K562 (cell line): ENCODE data around the gene SLC13A3. TPM values are rescaled to one million over a fixed set of nuclear protein-coding genes. Genes with fewer than 3 reads are reported as not detected.

Experiments
- CCNT2 ChIP-seq: IDR thresholded peaks from 2 replicates; pipeline ENCODE4 v1.6.1; 2011; ENCODE audit warnings: borderline replicate concordance, low read depth, mild to moderate bottlenecking, moderate library complexity, mixed read lengths, low read length; ENCODE audit not compliant: insufficient read length; ENCODE audit errors: extremely low read depth
- CUX1 ChIP-seq: fragments of 200-800 bp; sonication (Bioruptor generic); IDR thresholded peaks from 2 replicates; pipeline ENCODE4 v1.6.1; 2016; ENCODE audit warnings: missing genetic modification characterization, missing compliant biosample characterization
- EGR1 ChIP-seq: fragments of 450-650 bp; conservative IDR thresholded peaks from 2 replicates; pipeline ENCODE4 v1.6.1; 2017; ENCODE audit warnings: mild to moderate bottlenecking
- EHMT2 ChIP-seq: fragments of 450-650 bp; IDR thresholded peaks from 2 replicates; pipeline ENCODE4 v1.6.1; 2018; ENCODE audit warnings: antibody characterized with exemption
- ESRRB ChIP-seq: fragments of 250-450 bp; sonication (Bioruptor Pico); IDR thresholded peaks from 2 replicates; pipeline ENCODE4 v1.5.0; 2020; ENCODE audit warnings: mild to moderate bottlenecking, moderate library complexity, borderline replicate concordance
- FOS ChIP-seq: IDR thresholded peaks from 3 replicates; pipeline ENCODE4 v1.6.1; 2011; ENCODE audit not compliant: insufficient read length; ENCODE audit errors: extremely low read depth
- HDAC8 ChIP-seq: fragments of 450-650 bp; IDR thresholded peaks from 2 replicates; pipeline ENCODE4 v1.6.1; 2016; ENCODE audit warnings: mild to moderate bottlenecking, missing genetic modification characterization, moderate library complexity, missing compliant biosample characterization
- HIVEP1 ChIP-seq: fragments of 250-450 bp; sonication (Bioruptor Pico); IDR thresholded peaks from 2 replicates; pipeline ENCODE4 v1.4.0; 2020; ENCODE audit warnings: mild to moderate bottlenecking
- LCOR ChIP-seq: sonication (generic); formaldehyde crosslinking; IDR thresholded peaks from 2 replicates; pipeline ENCODE4 v1.8.0; 2022; ENCODE audit warnings: mild to moderate bottlenecking, missing genetic modification reagents
- MBD2 ChIP-seq: sonication (generic); IDR thresholded peaks from 2 replicates; pipeline ENCODE4 v1.6.1; 2016; ENCODE audit warnings: low read depth, borderline replicate concordance
- MTA1 ChIP-seq: fragments of 450-650 bp; IDR thresholded peaks from 2 replicates; pipeline ENCODE4 v1.6.1; 2017; ENCODE audit warnings: borderline replicate concordance
- NRF1 ChIP-seq, 2 experiments: fragments of 450-650 bp; IDR thresholded peaks in 1 of 2; conservative IDR thresholded peaks in 1 of 2; 2 replicates each; pipeline ENCODE4 v1.6.1; 2014; ENCODE audit warnings: mild to moderate bottlenecking in 2 of 2
- PTRF ChIP-seq: fragments of 450-650 bp; IDR thresholded peaks from 2 replicates; pipeline ENCODE4 v1.6.1; 2016; ENCODE audit warnings: mild to moderate bottlenecking, missing genetic modification characterization, missing compliant biosample characterization
- RCOR1 ChIP-seq, 2 experiments: IDR thresholded peaks; 2 replicates each; pipeline ENCODE4 v1.6.1; 2012; ENCODE audit warnings: low read depth in 2 of 2, low read length in 2 of 2, borderline replicate concordance in 1 of 2, improper control_type of control experiment in 1 of 2
- TBP ChIP-seq: optimal IDR thresholded peaks from 2 replicates; pipeline ENCODE3; 2011; ENCODE audit warnings: low read depth, low read length, improper control_type of control experiment
- ZC3H8 ChIP-seq: fragments of 450-650 bp; IDR thresholded peaks from 2 replicates; pipeline ENCODE4 v1.6.1; 2017
- ZNF165 ChIP-seq: fragments of 250-450 bp; sonication (Bioruptor Pico); IDR thresholded peaks from 2 replicates; pipeline ENCODE4 v1.4.0; 2020; ENCODE audit warnings: borderline replicate concordance
- ZNF280A ChIP-seq: fragments of 450-650 bp; IDR thresholded peaks from 2 replicates; pipeline ENCODE4 v1.6.1; 2018; ENCODE audit warnings: mild to moderate bottlenecking, low read depth; ENCODE audit not compliant: partially characterized antibody
- ZNF449 ChIP-seq: fragments of 250-450 bp; sonication (Bioruptor Pico); IDR thresholded peaks from 2 replicates; pipeline ENCODE4 v1.8.0; 2022; ENCODE audit warnings: moderate library complexity, mild to moderate bottlenecking, inconsistent platforms
- ZNF696 ChIP-seq: fragments of 250-450 bp; sonication (Bioruptor Pico); conservative IDR thresholded peaks from 2 replicates; pipeline ENCODE4 v1.4.0; 2020; ENCODE audit warnings: mild to moderate bottlenecking, moderate library complexity
- ZNF76 ChIP-seq: fragments of 250-450 bp; sonication (Bioruptor Pico); IDR thresholded peaks from 2 replicates; pipeline ENCODE4 v1.4.0; 2020; ENCODE audit warnings: mild to moderate bottlenecking, moderate library complexity, borderline replicate concordance
- polyA plus RNA-seq, 8 experiments: library from polyadenylated mRNA; depleted of rRNA in 4 of 8; stranded (reverse) in 5 of 8; unstranded in 3 of 8; fragments of >200 nt; fragmentation: Nextera tagmentation in 2 of 8; fragmentation: Illumina TruSeq in 1 of 8; extraction: Ambion mirVana in 2 of 8; extraction: Trizol in 1 of 8; gene quantifications; 2 replicates each; pipeline versions ENCODE4 v1.2.1 to v1.2.3, GENCODE V29; 2011 to 2014; ENCODE audit warnings: inconsistent platforms in 1 of 8, missing spikeins in 1 of 8
- total RNA-seq, 7 experiments: library from RNA; depleted of rRNA in 6 of 7; stranded (reverse); fragments of >200 nt in 6 of 7; fragmentation: Illumina TruSeq in 2 of 7; extraction: Trizol in 2 of 7; gene quantifications; 2 replicates each; pipeline versions ENCODE4 v1.2.1 to v1.2.3, GENCODE V29; 2011 to 2021; ENCODE audit warnings: low replicate concordance in 1 of 7

Gene SLC13A3
- total and polyA plus RNA-seq, 9 of the 15 experiments (the other 6 are each of a cell fraction or from before 2014, with no cell fraction given): 5.5 to 16.4 (median 8.5) TPM

GRCh38 chr20:46689082-46689753 is 38.0 kb upstream of the SLC13A3 start, which contains the start of gene TP53RK (continued):
- no peak for TF ChIP-seq ZNF280A
- no peak for TF ChIP-seq HDAC8 (tag)
- TF ChIP-seq TBP: peak; percentile 86
- no peak for TF ChIP-seq PTRF (tag)
- TF ChIP-seq CCNT2: peak; percentile 69
- no peak for TF ChIP-seq ZNF76 (CRISPR knock-in tag)
- TF ChIP-seq EGR1: peak; percentile 85
- no peak for TF ChIP-seq ESRRB (CRISPR knock-in tag)
- no peak for TF ChIP-seq EHMT2
- TF ChIP-seq ZNF165: no peak
- TF ChIP-seq ZNF696 (CRISPR knock-in tag): no peak
- no peak; a peak in 1 of 4 replicates for TF ChIP-seq RCOR1 (IDR thresholded peaks at IDR 0.05; ENCODE audit: borderline replicate concordance in 1 of 2, low read depth in 2 of 2, low read length in 2 of 2)
- TF ChIP-seq MTA1: no peak
- TF ChIP-seq ZNF449 (CRISPR knock-in tag): no peak
- TF ChIP-seq ZC3H8: no peak
- no peak for TF ChIP-seq MBD2
- peak; percentile 71 to 77 for TF ChIP-seq NRF1 (conservative IDR thresholded peaks at IDR 0.05 in 1 of 2, IDR thresholded peaks at IDR 0.05 in 1 of 2)
- no peak; the same call in 1 of the 2 replicates for TF ChIP-seq LCOR
- no peak for TF ChIP-seq FOS
- TF ChIP-seq CUX1: no peak
- TF ChIP-seq HIVEP1 (CRISPR knock-in tag): no peak
